ENCODE data around the gene FKBP4.
"Not testable (repeated sequence)": the region's sequence is repeated elsewhere in the genome, so short reads cannot be mapped to it uniquely, and the experiment has no call there.

The FKBP4 gene

GRCh38 chr12:2794736-2795289 lies at the start of gene FKBP4:
TSS of gene FKBP4 (plus strand) at chr12:2794970. CDS start at chr12:2795140, 170 bp downstream.
- peak in 55 of 56 donors; percentile 54 to 96 (median 89) for DNase-seq

DNA sequence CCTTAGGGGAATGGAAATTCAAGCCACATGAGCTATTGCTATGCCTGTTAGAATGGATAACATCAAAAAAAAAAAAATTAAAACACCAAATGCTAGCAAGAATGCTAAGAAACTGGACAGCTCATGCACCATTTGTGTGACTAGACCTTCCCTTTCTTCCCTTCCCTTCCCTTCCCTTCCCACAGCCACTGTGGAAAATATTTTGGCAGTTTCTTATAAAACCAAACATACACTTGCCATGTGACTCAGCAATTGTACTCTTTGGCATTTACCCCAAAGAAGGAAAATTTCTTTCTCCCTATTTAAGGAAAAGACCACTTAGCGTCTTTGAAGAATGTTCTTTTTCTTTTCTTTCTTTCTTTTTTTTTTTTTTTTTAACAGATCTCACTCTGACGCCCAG lies 49.1 kb upstream of the FKBP4 start:
- no peak for DNase-seq

GRCh38 chr12:2749580-2749979 lies 45.2 kb upstream of the FKBP4 start:
- DNase-seq = no peak

GRCh38 chr12:2750185-2750584 lies 44.6 kb upstream of the FKBP4 start:
- DNase-seq = no peak

DNA sequence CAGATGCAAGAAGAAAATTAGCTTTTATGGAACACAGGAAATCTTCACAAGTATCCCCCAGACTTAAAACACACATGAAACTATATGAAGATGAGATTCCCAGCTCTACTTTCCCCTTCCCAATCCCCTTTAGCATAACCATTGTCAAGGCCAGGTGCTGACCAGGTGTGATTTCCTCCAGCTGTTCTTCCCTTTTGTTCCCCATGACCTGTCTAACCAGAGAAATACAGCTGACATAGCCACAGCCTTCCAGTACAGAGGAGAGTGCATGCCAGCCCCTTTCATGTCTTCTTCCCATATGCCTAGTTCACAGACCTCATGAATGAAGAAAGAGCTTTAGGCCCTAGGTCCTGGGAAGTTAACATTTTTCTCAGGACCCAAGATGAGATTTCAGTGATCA lies 43.5 kb upstream of the FKBP4 start:
- DNase-seq = no peak

DNA sequence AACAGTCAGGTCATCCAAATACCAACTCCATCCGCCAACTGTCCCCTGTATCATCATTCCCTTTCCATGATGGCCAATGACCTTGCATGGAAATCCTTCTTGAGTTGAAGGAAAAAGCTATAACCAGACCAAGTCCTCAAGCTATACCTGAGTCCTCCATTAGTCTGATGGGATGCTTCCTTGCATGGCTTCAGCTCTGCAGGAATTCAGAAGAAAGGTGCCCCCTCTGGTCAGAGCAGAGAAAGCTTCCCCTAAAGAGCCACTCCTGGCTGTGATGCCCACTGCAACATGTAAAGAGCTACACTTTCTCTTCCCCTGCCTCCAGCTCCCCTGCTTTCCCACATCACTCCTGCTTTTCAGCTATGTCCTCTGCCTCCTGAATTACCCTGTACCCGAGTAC lies 43.1 kb upstream of the FKBP4 start:
- DNase-seq = no peak

- peak in 45 of 56 donors; percentile 3 to 71 (median 36) for DNase-seq
Observed at GRCh38 chr12:2752676-2753371, 41.9 kb upstream of the FKBP4 start.

DNA sequence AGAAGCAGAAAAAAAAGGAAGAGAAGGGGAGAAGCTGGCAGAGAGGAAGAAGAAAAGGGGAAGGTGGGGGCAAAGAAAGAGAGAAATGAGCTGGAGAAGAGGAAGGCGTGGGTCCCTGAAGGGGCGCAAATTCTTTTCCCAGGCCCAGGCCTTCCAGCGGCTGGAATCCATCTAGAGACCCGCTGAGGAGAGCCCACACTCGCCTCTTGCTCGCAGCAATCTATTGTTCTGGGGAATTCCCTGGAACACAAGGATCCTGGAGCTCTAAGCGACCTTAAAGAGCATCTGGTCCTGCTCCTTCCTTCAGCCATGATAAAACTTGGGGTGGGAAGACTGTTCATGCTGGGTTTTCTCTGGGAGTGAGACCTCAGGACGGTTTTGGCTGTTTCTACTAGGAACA lies 41.2 kb upstream of the FKBP4 start:
- DNase-seq = no peak

DNA sequence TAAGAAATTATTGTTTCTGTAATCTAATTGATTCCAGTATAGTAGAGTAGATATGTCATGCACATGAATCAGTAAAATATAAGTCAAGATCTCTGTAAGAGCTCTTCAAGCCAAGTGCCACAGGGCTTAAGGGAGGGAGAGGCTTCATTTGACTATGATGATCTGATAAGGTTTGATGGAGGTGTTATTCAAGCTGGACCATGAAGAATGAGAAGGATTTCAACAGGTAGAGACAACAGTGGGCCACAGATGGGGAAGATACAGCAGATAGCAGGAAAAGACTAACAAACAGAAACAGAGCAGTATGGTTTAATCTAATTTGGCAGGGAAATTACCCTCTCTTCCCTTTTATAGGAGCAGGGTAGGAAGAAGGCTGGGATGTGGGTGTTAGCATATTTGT lies 40.6 kb upstream of the FKBP4 start:
- DNase-seq = no peak

DNA sequence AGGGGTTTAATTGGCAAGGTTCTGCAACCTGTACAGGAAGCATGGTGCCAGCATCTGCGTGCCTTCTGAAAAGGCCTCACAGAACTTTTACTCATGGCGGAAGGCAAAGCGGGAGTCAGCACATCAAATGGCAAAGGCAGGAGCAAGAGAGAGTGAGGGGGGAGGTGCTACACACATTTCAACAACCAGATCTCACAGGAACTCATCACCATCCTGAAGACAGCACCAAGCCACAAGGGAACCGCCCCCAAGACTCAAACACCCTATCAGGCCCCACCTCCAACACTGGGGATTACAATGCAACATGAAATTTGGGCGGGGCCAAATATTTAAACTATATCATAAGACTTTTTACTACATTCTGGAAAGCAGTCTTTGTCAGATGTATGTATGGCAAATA lies 38.0 kb upstream of the FKBP4 start:
- no peak for DNase-seq

- no peak for DNase-seq
Observed at GRCh38 chr12:2759733-2760132, 35.0 kb upstream of the FKBP4 start.

GRCh38 chr12:2764398-2764797 lies 30.4 kb upstream of the FKBP4 start:
- no peak for DNase-seq

DNA sequence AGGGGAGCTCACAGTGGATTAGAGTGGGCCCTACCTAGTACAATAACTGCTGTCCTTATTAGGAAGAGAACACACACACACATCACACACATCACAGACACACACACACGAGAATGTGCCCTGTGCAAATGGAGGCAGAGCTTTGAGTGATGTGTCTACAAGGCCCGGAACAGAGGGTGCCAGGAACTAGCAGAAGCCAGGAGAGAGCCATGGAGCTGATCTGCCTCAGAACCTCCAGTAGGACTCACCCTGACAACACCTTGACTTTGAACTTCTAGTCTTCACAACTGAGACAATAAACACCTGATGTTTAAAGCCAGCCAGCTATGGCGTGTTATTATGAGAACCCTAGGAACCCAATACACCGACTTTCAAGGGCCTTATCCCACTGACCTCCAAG lies 29.7 kb upstream of the FKBP4 start:
- no peak for DNase-seq

DNA sequence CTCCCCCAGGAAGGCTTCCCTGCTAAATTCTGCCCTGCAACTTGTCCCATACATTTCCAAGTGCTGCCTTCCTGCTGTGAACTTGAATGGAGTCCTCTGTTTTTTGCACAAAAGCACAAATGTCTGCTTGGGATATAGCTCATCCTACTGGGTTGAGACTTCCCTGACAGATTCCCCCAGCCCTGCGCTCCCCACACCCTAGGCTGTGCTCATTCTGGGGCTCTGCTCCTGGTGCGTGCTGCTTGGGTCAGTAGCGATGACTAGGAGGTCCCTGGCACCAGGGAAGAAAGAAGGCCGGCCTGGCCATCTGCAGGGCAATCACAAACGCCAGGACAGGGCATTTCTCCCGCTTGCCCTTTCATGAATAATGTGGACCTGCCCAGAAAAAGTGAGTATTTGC lies 29.2 kb upstream of the FKBP4 start:
- DNase-seq = no peak

GRCh38 chr12:2768224-2768961 lies 26.4 kb upstream of the FKBP4 start:
- no peak for DNase-seq

DNA sequence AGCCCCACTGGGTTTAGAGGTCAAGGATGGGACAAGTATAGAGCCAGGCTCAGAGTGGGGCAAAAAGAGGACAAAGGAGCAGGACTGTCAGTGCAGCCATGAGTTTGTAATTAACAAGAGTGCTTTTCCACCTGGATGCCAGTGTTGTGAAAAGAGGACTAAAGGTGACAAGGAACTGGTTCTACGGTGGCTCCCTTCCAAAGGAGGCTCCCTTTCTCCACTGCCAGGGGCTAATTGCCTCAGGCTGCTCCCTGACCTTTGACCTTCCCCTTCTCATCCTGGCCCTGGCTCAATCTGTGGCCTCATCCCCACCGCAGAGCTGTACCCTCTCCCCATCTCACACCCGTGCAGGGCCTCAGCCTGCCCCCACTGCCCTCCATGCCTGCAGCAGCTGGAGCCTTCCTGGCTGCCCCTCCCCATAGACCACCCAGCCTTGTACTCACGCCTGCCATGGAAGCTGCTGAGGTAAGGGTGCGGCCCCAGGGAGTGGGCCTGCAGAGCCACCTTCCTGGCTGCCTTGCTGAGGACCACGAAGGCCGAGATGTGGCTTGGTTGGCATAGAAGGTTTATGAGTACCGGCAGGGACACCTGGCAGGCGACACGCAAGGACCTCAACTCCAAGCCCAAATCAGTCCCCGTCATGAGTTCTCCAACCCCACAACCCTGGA lies 24.8 kb upstream of the FKBP4 start:
- DNase-seq = no peak

- DNase-seq = not testable (repeated sequence)
Observed at GRCh38 chr12:2770544-2770943, 24.2 kb upstream of the FKBP4 start.

- DNase-seq = no peak
Observed at GRCh38 chr12:2772370-2772769, 22.4 kb upstream of the FKBP4 start.

DNA sequence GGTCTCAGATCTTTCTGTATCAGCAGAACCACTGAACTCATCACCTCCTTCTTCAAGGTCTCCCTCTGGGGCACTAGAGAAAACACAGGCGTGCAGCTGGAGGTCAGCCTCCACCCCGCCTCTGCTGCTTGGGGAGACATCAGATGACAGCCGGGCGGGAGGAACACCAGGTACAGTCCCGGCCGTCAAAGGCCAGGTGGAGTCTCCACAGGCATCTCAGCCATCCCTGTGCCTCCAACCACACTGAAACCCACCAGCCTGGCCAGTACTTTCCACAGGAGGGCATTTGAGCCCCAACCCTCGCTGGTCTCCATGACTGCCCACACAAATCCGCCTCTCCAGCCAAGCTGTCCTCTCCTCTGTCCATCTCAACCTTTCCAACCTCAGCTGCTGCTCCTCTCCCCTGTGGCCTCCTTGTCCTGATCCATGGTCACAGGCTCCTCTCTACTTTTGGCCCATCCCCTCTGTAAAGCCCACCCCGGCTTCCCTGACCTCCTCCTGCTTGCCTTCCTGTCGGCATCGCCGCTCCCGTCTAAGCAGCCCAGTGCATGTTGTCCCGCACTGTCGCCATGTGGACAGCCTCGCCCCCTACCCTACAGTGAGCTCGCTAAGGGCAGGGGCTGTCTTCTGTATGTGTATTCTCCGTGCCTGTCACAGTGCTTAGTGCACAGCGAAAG lies 21.4 kb upstream of the FKBP4 start:
- DNase-seq = no peak

- no peak for DNase-seq
Observed at GRCh38 chr12:2775431-2775830, 19.3 kb upstream of the FKBP4 start.

GRCh38 chr12:2776129-2776806 lies 18.5 kb upstream of the FKBP4 start:
- no peak for DNase-seq
